Smooth muscle cell (in vitro differentiated cells): ENCODE data around the gene ZNF280C. TPM values are rescaled to one million over a fixed set of nuclear protein-coding genes. Genes with fewer than 3 reads are reported as not detected.

ENCODE experiments used
- DNase-seq: peaks from one replicate; lab custom pipeline; 2025; ENCODE audit not compliant: unreplicated experiment; lab: John Stamatoyannopoulos, UW
- H2AFZ ChIP-seq: fragments of 200-600 bp; sonication (generic); 2 replicates; pipeline ENCODE4 v1.6.0; 2016; ENCODE audit warnings: antibody characterized with exemption, low read depth, mild to moderate bottlenecking
- H3F3A ChIP-seq: fragments of 200-600 bp; sonication (generic); 2 replicates; pipeline ENCODE4 v1.6.0; 2017; ENCODE audit warnings: antibody characterized with exemption, low read depth
- H3K27ac ChIP-seq: fragments of 200-600 bp; sonication (generic); 2 replicates; pipeline ENCODE4 v1.5.1; 2016; ENCODE audit warnings: low read depth, mild to moderate bottlenecking
- H3K27me3 ChIP-seq: fragments of 200-600 bp; sonication (generic); 2 replicates; pipeline ENCODE4 v1.6.1; 2016; ENCODE audit warnings: low read depth, mild to moderate bottlenecking
- H3K36me3 ChIP-seq: fragments of 200-600 bp; sonication (generic); 2 replicates; pipeline ENCODE4 v1.5.1; 2016; ENCODE audit warnings: low read depth
- H3K4me1 ChIP-seq: fragments of 200-600 bp; sonication (generic); 2 replicates; pipeline ENCODE4 v1.5.1; 2016; ENCODE audit warnings: low read depth
- H3K4me2 ChIP-seq: fragments of 200-600 bp; sonication (generic); 2 replicates; pipeline ENCODE4 v1.6.0; 2016; ENCODE audit warnings: mild to moderate bottlenecking
- H3K4me3 ChIP-seq: fragments of 200-600 bp; sonication (generic); 2 replicates; pipeline ENCODE4 v1.5.1; 2016; ENCODE audit warnings: mild to moderate bottlenecking
- H3K79me2 ChIP-seq: fragments of 200-600 bp; sonication (generic); 2 replicates; pipeline ENCODE4 v1.6.0; 2016; ENCODE audit warnings: low read depth, mild to moderate bottlenecking
- H3K9ac ChIP-seq: fragments of 200-600 bp; sonication (generic); 2 replicates; pipeline ENCODE4 v1.6.0; 2016; ENCODE audit warnings: low read depth
- H3K9me3 ChIP-seq: fragments of 200-600 bp; sonication (generic); replicated peaks from 2 replicates; pipeline ENCODE4 v1.5.1; 2016; ENCODE audit warnings: low read depth
- H4K20me1 ChIP-seq: fragments of 200-600 bp; sonication (generic); 2 replicates; pipeline ENCODE4 v1.6.0; 2016; ENCODE audit warnings: low read depth
- CTCF ChIP-seq: fragments of 200-600 bp; sonication (generic); IDR thresholded peaks from 2 replicates; pipeline ENCODE4 v1.5.1; 2017; ENCODE audit warnings: borderline replicate concordance, mild to moderate bottlenecking, antibody characterized with exemption; ENCODE audit not compliant: insufficient read depth, poor library complexity, severe bottlenecking
- WGBS: methylation state at CpG from one replicate; pipeline ENCODE4 v1.1.7; 2016; ENCODE audit warnings: low lambda C conversion rate; 5-methylcytosine and 5-hydroxymethylcytosine counted together
- polyA plus RNA-seq: library from polyadenylated mRNA; unstranded; fragments of >200 nt; fragmentation: Nextera tagmentation; extraction: Ambion mirVana; gene quantifications from 2 replicates; pipeline ENCODE4 v1.2.1, GENCODE V29; 2016
- total RNA-seq: library from RNA; depleted of rRNA; stranded (reverse); fragments of >200 nt; gene quantifications from 2 replicates; pipeline ENCODE4 v1.2.3, GENCODE V29; 2014

The ZNF280C gene
- total and polyA plus RNA-seq, 2 experiments from 2014 or later, result 1.5 to 7.7 TPM

GRCh38 chrX:130212371-130212770, 56.3 kb downstream of the ZNF280C start:
- Histone ChIP-seq H3K4me1 (no peaks in the 10 kb centered on the region), H3K27me3 (no peaks in the 10 kb centered on the region), H3K36me3 (no peaks in the 10 kb centered on the region), H3K4me3 (no peak overlapping the region), H3K27ac (no peak overlapping the region), H3F3A (no peaks in the 10 kb centered on the region), H3K9ac (no peak overlapping the region), H4K20me1 (no peaks in the 10 kb centered on the region), H2AFZ (no peak overlapping the region), H3K79me2 (no peaks in the 10 kb centered on the region), H3K4me2 (no peak overlapping the region), H3K9me3 (no peaks in the 10 kb centered on the region)
- no peak for DNase-seq
- WGBS, result 81% methylated on average over 1 of the region's 1 CpG
- TF ChIP-seq CTCF, result no peak

DNA sequence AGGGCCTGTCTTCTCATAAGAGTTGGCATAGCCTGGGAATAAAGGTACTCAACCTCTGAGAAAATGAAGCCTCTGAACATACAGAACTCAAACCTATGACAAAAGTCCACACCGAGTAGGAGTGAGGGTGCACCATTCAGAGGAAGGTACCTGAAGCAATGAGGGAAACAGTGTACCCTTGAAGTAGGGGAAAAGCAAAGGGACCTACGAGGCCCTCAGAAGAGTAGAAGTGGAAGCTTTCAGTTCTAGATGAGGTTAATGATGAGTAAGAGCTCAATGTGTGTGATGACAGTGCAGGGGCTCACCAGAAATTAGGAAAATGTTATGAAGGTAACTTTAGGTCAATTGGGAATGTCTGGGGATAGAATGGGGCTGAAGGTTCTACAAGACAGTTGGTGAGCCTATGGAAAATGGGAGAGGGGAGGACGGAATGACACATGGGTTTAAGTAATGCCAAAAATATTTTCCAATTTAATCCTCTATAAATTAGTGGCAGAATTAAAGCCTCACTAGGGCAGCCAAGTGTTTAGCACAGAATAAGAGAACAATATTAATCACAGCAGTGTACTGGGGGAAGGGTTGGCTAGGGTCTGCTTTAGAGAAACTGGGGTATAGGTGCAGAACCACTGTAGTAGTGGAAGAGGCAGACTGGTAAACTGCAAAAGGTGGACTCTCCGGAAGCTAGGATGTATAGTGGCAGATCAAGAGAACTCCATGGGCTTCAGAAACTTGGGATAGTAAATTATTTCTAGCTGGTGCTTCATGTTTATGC, 57.1 kb downstream of the ZNF280C start:
- no peak overlapping the region for H3K9ac ChIP-seq

GRCh38 chrX:130204647-130205046, 64.1 kb downstream of the ZNF280C start:
- no peak overlapping the region for H2AFZ ChIP-seq
- no peak overlapping the region for H3K4me3 ChIP-seq
- no peak overlapping the region for H3K4me2 ChIP-seq
- H3K36me3 ChIP-seq, result no peaks in the 10 kb centered on the region
- H3K27ac ChIP-seq, result no peak overlapping the region
- DNase-seq, result no peak
- H3K9me3 ChIP-seq, result no peaks in the 10 kb centered on the region
- no peaks in the 10 kb centered on the region for H4K20me1 ChIP-seq
- no peak overlapping the region for H3K9ac ChIP-seq
- no peaks in the 10 kb centered on the region for H3K79me2 ChIP-seq
- 13% methylated on average over 1 of the region's 1 CpG for WGBS
- TF ChIP-seq CTCF, result no peak
- H3F3A ChIP-seq, result no peaks in the 10 kb centered on the region
- H3K27me3 ChIP-seq, result no peaks in the 10 kb centered on the region
- no peaks in the 10 kb centered on the region for H3K4me1 ChIP-seq

More for the DNA sequence above, 57.1 kb downstream of the ZNF280C start:
- WGBS, result 72% methylated on average over 4 of the region's 4 CpGs
- Histone ChIP-seq H3K36me3 (no peaks in the 10 kb centered on the region), H4K20me1 (no peaks in the 10 kb centered on the region), H3K9me3 (no peaks in the 10 kb centered on the region), H3F3A (no peaks in the 10 kb centered on the region), H3K4me3 (no peak overlapping the region), H3K4me2 (no peak overlapping the region), H2AFZ (no peak overlapping the region), H3K27ac (no peak overlapping the region), H3K27me3 (no peaks in the 10 kb centered on the region), H3K4me1 (no peaks in the 10 kb centered on the region), H3K79me2 (no peaks in the 10 kb centered on the region)
- no peak for DNase-seq
- no peak for TF ChIP-seq CTCF

DNA sequence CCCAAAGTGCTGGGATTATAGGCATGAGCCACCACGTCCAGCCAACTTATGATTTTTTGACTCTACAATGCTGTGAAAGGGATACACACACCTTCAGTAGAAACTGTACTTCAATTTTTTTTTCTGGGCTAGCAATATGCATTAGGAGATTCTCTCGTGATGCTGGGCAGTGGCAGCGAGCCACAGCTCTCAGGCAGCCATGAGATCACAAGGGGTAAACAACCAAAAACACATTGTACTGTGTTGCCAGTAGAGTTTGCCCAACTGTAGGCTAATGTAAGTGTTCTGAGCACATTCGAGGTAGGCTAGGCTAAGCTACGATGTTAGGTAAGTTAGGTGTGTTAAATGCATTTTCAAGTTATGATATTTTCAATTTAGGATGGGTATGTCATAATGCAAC, 71.2 kb downstream of the ZNF280C start:
- Histone ChIP-seq H3K27ac (no peak overlapping the region), H3K9ac (no peak overlapping the region), H3F3A (no peaks in the 10 kb centered on the region), H4K20me1 (no peaks in the 10 kb centered on the region), H2AFZ (no peak overlapping the region), H3K9me3 (no peaks in the 10 kb centered on the region), H3K4me3 (no peak overlapping the region), H3K36me3 (no peaks in the 10 kb centered on the region), H3K27me3 (no peaks in the 10 kb centered on the region), H3K79me2 (no peaks in the 10 kb centered on the region), H3K4me2 (no peak overlapping the region), H3K4me1 (no peaks in the 10 kb centered on the region)
- WGBS, result 74% methylated on average over 5 of the region's 5 CpGs
- no peak for DNase-seq
- no peak for TF ChIP-seq CTCF
